PFSK-1 (cell line): ENCODE data around the gene ENG.

Source experiments
- FOXP2 ChIP-seq: optimal IDR thresholded peaks from 2 replicates; pipeline ENCODE3; 2011; ENCODE audit warnings: borderline replicate concordance, control low read depth, inconsistent platforms; ENCODE audit not compliant: insufficient read depth; ENCODE audit errors: extremely low read length, extremely low read depth
- POLR2AphosphoS5 ChIP-seq: IDR thresholded peaks from 2 replicates; pipeline ENCODE4 v1.6.1; 2012; ENCODE audit warnings: low read depth, mild to moderate bottlenecking, control low read depth, low read length, moderate library complexity
- REST ChIP-seq, 2 experiments: IDR thresholded peaks; 2 replicates each; pipeline versions ENCODE4 v1.6.1 to v1.8.0; 2011 to 2012; ENCODE audit warnings: low read depth in 2 of 2, low read length in 2 of 2, control low read depth in 1 of 2, inconsistent platforms in 1 of 2, mild to moderate bottlenecking in 1 of 2, moderate library complexity in 1 of 2; ENCODE audit not compliant: insufficient read depth in 1 of 2
- SIN3A ChIP-seq: IDR thresholded peaks from 2 replicates; pipeline ENCODE4 v1.6.1; 2012; ENCODE audit warnings: mild to moderate bottlenecking, low read length, moderate library complexity, borderline replicate concordance; ENCODE audit not compliant: insufficient read depth
- TAF1 ChIP-seq: IDR thresholded peaks from 2 replicates; pipeline ENCODE4 v1.6.1; 2012; ENCODE audit warnings: low read length, control low read depth, borderline replicate concordance; ENCODE audit not compliant: insufficient read depth

GRCh38 chr9:127875306-127875966 is 21.0 kb upstream of the ENG start:
- TF ChIP-seq REST (IDR thresholded peaks at IDR 0.05; ENCODE audit: insufficient read depth in 1 of 2, low read depth in 2 of 2, low read length in 2 of 2) (no peak), POLR2AphosphoS5 (no peak), SIN3A (no peak), TAF1 (no peak), FOXP2 (no peak)
